ENCODE measurements around the gene ZNF362. TPM values are rescaled to one million over a fixed set of nuclear protein-coding genes. Genes with fewer than 3 reads are reported as not detected.

Gene ZNF362
- total and polyA plus RNA-seq, 2 of the 13 experiments (the other 11 are each of a cell fraction or from before 2014, with no cell fraction given): 8.3 to 14.2 TPM

- TF ChIP-seq NR2F6 (IDR thresholded peaks at IDR 0.05) (no peak), NR2F6 (CRISPR knock-in tag; IDR thresholded peaks at IDR 0.05) (peak; percentile 35; the same call in 1 of the 2 replicates), ZNF232 (CRISPR knock-in tag; IDR thresholded peaks at IDR 0.05; ENCODE audit: borderline replicate concordance) (0 out of 2 replicates have a peak, but pooled peaks have one; percentile 65), ZNF770 (CRISPR knock-in tag; IDR thresholded peaks at IDR 0.05) (no peak), ZNF616 (CRISPR knock-in tag; IDR thresholded peaks at IDR 0.05; ENCODE audit: low read depth) (no peak), NR1H2 (CRISPR knock-in tag; IDR thresholded peaks at IDR 0.05; ENCODE audit: borderline replicate concordance, low read depth) (no peak), ZNF772 (CRISPR knock-in tag; IDR thresholded peaks at IDR 0.05) (peak; percentile 70), ATF1 (CRISPR knock-in tag; IDR thresholded peaks at IDR 0.05) (no peak), ZNF160 (CRISPR knock-in tag; IDR thresholded peaks at IDR 0.05) (0 out of 2 replicates have a peak, but pooled peaks have one; percentile 73), MTA3 (CRISPR knock-in tag; IDR thresholded peaks at IDR 0.05) (no peak), HDAC1 (CRISPR knock-in tag; IDR thresholded peaks at IDR 0.05) (peak; percentile 55; the same call in 1 of the 2 replicates), ZSCAN31 (CRISPR knock-in tag; IDR thresholded peaks at IDR 0.05; ENCODE audit: low read depth) (0 out of 2 replicates have a peak, but pooled peaks have one; percentile 34), AHR (CRISPR knock-in tag; IDR thresholded peaks at IDR 0.05) (peak; percentile 62; the same call in 1 of the 2 replicates), GZF1 (CRISPR knock-in tag; IDR thresholded peaks at IDR 0.05) (no peak), HDAC2 (CRISPR knock-in tag; IDR thresholded peaks at IDR 0.05) (peak; percentile 25; the same call in 1 of the 2 replicates), SNAPC2 (CRISPR knock-in tag; IDR thresholded peaks at IDR 0.05) (peak; percentile 75; the same call in 1 of the 2 replicates), ELF1 (CRISPR knock-in tag; IDR thresholded peaks at IDR 0.05) (peak; percentile 13; the same call in 1 of the 2 replicates), BORCS8-MEF2B (CRISPR knock-in tag; IDR thresholded peaks at IDR 0.05) (peak; percentile 59)
- TF ChIP-seq, protein P1, sequence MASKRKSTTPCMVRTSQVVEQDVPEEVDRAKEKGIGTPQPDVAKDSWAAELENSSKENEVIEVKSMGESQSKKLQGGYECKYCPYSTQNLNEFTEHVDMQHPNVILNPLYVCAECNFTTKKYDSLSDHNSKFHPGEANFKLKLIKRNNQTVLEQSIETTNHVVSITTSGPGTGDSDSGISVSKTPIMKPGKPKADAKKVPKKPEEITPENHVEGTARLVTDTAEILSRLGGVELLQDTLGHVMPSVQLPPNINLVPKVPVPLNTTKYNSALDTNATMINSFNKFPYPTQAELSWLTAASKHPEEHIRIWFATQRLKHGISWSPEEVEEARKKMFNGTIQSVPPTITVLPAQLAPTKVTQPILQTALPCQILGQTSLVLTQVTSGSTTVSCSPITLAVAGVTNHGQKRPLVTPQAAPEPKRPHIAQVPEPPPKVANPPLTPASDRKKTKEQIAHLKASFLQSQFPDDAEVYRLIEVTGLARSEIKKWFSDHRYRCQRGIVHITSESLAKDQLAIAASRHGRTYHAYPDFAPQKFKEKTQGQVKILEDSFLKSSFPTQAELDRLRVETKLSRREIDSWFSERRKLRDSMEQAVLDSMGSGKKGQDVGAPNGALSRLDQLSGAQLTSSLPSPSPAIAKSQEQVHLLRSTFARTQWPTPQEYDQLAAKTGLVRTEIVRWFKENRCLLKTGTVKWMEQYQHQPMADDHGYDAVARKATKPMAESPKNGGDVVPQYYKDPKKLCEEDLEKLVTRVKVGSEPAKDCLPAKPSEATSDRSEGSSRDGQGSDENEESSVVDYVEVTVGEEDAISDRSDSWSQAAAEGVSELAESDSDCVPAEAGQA (IDR thresholded peaks at IDR 0.05; ENCODE audit: low read depth): peak; percentile 23; the same call in 1 of the 2 replicates
- TF ChIP-seq, protein P1 (CRISPR knock-in tag; IDR thresholded peaks at IDR 0.05; ENCODE audit: borderline replicate concordance): no peak
Observed at GRCh38 chr1:33257772-33258712, 1.8 kb downstream of the ZNF362 start (continued).

All from HepG2 (cell line).